NCI-H82 (cell line): Measurements from ENCODE around the gene PRTN3.
"Not testable (repeated sequence)": the region's sequence is repeated elsewhere in the genome, so short reads cannot be mapped to it uniquely, and the experiment has no call there.

Experiments
- DNase-seq: peaks from one replicate; lab custom pipeline; 2025; lab: John Stamatoyannopoulos, UW

The PRTN3 gene

DNA sequence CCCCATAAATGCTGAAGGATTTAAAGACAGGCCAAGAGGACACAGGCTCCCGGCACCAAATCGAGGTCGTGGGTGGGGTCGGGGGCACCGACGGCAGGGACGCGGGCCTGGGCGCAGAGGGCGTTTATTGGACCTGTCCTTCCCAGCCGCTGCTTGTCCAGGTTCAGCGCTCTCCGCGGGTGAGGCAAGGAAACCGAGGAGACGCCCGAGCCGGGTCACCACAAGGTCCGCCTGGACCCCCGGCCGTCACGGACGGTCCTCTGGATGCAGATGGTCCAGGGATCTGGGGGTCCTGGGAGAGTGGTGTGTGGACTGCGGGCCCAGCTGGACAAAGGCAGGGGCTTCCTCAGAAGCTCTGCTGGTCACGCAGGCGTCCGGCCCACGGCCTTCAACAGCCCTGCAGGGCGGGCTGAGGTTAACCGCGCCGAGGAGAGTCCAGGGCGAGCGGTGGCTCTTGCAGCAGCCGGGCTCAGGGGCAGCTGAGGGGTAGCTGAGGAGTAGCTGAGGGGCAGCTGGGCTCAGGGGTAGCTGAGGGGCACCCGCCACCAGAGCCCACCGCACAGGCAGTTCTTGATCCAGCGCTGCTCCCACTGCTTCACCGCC lies 27.2 kb downstream of the PRTN3 start:
- DNase-seq = no peak

DNA sequence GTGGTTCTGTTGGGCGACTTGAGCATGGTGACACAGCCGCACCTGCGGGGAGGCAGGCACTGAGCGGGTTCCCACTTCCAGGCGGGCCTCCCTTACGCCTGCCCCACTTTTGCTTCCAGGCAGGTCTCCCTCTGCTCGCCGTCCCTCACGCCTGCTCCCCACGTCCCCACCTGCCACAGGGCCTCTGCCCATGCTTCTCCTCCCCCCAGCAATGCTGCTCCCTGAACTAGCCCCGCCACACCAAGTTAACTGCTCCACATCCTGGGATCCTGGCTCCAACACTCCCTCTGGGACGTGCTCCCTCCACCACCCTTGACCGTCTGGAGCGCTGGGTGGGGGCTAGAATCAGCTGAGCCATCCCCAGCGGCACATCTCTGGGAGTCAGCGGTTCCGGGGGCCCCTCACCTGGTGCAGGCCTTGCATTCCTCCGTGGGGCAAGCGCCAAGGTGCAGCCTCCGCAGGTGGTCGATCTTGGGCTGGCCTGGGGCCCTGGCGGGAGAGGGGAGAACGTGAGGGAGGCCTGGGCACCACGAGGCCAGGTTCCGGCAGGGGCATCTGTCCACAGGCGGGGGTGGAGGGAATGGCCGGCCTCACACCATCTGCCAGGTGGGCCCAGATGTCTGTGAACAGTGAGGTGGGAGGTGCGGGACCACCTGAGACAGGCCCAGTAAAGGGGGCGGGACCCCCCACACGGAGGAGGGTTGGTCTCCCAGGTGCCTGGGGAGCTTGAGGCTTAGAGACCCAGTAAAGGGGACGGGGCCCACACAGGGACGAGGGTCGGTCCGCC lies 27.9 kb downstream of the PRTN3 start:
- DNase-seq = no peak

DNA sequence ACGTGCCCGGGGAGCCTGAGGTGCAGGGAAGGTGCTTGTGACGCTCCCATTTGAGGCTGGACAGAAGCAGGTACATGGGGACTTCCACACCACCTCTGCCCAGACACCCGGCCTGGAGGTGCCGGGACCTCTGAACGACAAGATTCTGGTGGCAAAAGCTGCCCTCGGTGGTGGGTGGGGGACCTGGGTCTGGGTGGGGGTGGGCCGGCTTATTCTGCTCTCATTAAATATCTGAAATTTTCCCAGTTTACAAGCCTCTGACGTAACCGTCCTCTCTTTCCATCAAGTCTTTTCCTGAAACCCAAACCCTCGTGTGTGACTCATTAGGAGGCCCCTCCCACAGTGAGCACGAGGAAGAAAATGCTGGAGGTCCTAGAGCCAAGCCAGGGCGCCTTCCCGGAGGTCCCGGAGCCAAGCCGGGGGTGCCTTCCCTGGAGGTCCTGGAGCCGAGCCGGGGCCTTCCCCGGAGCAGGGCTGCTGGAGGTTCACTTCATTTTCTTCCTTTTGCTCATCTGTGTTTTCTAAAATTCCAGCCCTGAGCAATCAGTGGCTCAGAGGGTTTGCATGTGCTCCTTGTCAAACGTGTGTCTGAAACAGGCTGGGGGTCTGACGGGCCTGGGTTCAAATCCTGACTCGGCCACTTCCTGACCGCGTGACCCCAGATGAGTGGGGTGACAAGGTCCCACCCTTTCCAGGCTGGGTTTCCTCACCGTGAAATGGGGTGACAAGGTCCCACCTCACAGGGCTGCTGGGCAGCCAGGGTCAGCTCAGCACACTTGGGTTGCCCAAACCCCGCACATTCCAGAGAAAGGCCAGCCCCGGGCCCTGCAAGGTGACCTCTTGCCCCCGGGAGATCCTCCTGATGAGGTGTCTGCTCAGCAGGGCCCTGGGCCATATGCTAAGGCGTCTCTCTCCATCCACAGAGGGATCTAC lies 28.7 kb downstream of the PRTN3 start:
- DNase-seq = no peak

DNA sequence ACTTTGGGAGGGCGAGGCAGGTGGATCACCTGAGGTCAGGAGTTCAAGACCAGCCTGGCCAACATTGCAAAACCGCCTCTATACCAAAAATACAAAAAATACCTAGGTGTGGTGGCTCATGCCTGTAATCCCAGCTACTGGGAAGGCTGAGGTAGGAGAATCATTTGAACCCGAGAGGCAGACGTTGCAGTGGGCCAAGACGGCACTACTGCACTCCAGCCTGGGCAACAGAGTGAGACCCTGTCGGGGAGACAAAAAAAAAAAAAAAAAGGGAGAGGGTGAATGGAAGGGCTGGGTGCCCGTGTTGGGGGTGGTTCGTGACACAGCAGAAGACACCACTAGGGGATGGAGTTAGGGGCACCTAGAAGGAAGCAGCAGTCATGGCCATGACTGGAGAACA lies 29.5 kb downstream of the PRTN3 start:
- no peak for DNase-seq

DNA sequence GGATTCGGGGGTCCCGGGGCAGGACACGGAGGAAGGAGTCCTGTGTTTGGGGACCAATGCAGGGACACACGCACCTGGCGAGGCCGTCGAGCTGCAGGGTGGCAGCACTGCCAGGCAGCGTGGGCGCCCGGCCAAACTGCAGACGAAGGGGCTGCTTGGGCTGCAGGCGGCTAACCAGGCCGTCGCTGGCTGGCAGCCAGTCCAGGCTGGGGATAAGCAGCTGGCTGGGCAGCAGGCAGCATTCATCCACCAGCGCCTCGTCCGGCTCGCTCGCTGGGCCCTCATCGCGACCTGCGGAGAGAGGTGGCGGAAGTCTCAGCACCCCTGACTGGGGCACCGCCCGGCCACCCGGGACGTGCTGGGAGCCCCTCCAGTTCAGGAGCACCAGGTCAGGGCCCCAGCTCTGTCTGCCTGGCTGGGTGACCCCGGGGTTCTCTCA lies 30.2 kb downstream of the PRTN3 start:
- no peak for DNase-seq

DNA sequence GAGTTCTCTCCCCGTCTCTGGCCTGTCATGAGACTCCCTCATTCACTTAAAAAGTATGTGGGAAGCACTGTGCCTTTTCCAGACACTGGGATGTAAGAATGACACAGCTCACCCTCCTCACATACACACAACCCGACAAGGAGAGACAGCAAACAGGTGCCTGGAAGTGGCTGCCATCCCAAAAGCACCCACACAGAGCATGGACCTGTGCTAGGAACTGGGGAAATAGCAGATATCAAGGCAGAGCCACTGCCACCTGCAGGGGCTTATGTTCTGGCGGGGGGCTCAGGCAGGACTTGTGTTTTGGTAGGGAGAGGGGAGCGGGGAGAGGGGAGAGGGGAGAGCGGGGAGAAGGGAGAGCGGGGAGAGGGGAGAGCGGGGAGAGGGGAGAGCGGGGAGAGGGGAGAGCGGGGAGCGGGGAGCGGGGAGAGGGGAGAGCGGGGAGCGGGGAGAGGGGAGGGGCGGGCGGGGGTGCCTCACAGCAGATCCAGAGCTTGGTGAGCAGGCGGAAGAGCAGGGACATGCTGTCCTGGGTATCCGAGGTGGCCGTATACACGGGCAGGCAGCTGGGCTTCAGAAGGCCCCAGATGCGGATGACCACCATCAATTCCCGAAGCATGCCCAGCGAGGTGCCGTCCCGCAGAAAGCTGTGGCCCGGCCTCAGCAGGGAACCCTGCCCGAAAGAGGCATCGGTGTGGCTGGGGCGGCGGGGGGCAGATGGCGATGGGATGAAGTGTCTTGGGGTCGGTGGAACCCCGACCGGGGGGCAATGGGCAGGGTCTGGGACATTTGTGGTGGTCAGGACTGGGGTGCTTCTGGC lies 30.9 kb downstream of the PRTN3 start:
- peak; percentile 25 for DNase-seq

DNA sequence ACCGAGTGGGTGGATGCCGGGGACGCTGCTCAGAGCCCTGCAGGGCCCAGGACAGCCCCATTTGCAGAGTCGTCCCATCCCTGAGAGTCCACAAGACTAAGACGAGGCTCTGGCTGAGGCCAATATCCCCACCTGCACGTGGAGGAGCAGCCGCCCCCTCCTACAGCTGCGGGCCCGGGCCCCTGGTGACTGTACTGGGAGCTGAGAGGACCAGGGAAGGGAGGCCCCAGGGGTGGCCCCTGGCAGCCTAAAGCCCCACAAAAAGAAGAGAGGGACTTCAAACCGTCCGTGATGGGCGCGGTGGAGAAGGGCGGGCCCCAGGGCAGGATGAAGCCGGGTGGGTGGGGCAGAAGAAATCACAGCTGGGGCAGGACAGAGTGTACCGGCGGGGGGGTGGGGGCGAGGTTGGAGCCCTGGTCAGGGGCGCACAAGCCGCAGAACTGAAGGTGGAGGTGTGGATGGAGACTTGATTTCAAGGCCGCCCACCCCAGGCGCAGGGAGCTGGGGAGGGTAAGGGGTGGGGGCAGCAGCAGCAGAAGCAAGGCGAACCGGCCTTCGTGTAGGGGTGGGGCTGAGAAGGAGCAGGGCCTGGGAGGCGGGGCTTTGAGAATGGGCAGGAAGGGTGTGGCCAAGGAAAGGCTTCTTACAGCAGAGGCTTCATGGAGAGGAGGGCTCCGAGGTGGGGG lies 31.6 kb downstream of the PRTN3 start:
- peak; percentile 90 for DNase-seq

DNA sequence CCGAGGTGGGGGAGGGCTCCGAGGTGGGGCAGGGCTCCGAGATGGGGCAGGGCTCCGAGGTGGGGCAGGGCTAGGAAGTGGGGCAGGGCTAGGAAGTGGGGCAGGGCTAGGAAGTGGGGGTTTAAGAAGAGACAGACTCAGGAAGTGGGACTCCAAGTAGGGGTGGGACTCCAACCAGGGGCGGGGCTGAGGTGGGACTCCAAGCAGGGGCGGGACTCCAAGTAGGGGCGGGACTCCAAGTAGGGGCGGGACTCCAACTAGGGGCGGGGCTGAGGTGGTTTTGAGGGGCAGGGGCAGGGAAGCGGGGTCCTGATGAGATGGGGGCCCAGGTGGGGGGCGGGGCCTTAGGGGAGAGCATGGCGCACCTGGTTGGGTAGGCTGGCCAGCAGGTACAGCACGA lies 32.3 kb downstream of the PRTN3 start:
- DNase-seq = peak; percentile 69

DNA sequence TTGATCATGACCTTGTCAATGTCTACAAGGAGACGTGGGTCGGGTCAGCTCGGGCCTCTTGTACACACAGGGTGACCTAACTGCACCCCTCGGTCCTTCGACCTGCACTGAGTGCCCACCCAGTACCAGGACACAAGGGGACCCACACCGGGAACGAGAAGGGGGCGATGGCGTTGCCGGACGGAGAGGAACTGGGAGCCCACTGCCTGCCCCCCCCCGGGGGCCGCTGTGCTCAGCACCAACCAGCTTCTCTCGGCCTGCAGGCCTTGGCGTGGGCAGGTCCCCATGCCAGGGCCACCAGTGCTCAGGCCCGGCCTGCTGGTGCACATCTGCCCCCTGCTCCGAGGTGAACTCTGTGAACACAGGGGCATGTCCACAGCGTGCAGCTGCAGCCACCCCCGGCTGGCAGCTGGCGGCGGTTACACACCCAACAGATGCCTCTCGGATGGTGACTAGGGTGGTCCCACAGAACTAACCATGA lies 32.8 kb downstream of the PRTN3 start:
- DNase-seq = no peak

DNA sequence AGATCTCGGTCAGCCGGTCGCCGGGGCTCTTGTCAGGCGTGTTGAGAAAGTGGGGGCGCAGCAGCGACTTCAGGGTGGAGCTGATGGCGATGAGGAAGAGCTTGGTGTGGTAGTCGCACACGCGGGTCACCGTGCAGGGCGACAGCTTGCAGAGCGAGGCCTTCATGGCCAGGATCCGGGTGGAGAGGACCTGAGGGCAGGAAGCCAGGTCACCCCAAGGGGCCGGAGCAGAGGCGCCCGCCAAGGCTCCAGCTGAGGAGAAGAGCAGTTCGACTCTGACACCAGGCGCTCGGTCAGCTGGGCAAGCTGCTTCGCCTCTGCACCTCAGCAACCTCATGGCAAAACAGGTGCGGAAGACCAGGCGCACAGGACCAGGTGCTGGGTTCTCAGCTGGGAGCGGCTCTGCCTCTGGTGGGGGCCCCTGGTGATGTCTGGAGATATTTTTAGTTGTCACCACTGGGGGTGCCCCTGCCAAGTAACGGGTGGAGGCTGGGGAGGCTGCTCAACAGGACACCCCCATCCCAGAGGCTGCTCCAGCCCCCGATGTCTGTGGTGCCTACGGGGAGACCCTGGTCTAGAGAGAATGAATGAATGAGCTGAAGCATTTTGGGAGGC lies 34.6 kb downstream of the PRTN3 start:
- DNase-seq = no peak

DNA sequence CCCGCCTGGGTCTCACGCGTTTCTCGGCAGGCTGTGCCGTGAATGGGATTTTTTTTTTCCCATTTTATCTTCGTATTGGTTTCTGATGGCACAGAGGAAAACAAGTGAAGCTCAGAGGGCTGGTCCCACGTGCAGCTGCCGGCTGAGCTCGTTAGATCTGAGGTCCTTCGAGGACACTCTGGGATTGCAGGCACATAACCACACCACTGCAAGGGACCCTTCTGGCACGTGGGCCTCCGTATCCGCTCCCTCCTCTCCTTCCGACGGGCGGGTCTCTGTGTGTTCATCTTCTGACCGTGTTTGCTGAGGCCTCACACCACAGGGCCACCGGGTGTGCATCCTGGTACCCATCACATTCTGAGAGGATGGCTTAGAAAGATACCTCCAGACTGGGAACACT lies 35.3 kb downstream of the PRTN3 start:
- DNase-seq = peak; percentile 55

DNA sequence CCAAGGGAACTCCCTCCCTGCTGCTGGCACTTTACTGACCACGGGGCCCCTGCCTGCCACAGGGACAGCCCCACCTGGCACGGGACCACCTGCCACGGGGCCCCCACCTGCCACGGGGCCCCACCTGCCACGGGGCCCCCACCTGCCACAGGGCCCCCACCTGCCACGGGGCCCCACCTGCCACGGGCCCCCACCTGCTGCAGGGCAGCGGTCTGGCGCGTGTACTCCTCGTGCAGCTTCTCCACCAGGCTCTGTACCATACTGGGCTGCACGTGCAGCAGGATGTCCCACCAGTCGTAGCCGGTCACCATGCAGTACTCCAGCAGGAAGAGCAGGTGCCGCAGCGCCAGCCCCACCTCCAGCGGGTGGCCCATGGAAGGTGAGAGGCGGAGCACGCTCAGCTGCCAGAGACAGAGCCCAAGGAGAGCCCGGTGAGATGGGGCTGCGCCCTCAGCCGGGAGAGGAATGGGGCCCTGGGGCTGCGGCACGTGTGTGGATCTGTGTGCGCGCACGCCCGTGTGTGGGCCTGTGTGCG lies 36.0 kb downstream of the PRTN3 start:
- DNase-seq = no peak

DNA sequence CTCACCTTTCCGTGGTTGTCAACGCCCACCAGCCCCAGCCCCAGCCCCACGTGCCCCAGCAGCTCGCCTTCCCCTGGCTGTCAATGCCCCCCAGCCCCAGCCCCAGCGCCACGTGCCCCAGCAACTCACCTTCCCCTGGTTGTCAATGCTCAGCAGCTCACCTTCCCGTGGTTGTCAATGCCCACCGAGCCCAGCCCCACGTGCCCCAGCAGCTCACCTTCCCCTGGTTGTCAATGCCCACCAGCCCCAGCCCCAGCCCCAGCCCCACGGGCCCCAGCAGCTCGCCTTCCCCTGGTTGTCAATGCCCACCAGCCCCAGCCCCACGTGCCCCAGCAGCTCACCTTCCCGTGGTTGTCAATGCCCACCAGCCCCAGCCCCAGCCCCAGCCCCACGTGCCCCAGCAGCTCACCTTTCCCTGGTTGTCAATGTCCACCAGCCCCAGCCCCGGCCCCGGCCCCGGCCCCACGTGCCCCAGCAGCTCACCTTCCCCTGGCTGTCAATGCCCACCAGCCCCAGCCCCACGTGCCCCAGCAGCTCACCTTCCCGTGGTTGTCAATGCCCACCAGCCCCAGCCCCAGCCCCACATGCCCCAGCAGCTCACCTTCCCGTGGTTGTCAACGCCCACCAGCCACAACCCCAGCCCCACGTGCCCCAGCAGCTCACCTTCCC lies 37.3 kb downstream of the PRTN3 start:
- not testable (repeated sequence) for DNase-seq

DNA sequence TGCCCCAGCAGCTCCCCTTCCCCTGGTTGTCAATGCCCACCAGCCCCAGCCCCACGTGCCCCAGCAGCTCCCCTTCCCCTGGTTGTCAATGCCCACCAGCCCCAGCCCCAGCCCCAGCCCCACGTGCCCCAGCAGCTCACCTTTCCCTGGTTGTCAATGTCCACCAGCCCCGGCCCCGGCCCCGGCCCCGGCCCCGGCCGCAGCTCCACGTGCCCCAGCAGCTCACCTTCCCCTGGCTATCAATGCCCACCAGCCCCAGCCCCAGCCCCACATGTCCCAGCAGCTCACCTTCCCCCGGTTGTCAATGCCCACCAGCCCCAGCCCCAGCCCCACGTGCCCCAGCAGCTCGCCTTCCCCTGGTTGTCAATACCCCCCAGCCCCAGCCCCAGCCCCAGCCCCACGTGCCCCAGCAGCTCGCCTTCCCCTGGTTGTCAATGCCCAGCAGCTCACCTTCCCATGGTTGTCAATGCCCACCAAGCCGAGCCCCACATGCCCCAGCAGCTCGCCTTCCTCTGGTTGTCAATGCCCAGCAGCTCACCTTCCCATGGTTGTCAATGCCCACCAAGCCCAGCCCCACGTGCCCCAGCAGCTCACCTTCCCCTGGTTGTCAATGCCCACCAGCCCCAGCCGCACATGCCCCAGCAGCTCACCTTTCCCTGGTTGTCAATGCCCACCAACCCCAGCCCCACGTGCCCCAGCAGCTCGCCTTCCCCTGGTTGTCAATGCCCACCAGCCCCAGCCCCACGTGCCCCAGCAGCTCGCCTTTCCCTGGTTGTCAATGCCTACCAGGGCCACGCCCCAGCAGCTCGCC lies 38.2 kb downstream of the PRTN3 start:
- DNase-seq = peak; percentile 19

DNA sequence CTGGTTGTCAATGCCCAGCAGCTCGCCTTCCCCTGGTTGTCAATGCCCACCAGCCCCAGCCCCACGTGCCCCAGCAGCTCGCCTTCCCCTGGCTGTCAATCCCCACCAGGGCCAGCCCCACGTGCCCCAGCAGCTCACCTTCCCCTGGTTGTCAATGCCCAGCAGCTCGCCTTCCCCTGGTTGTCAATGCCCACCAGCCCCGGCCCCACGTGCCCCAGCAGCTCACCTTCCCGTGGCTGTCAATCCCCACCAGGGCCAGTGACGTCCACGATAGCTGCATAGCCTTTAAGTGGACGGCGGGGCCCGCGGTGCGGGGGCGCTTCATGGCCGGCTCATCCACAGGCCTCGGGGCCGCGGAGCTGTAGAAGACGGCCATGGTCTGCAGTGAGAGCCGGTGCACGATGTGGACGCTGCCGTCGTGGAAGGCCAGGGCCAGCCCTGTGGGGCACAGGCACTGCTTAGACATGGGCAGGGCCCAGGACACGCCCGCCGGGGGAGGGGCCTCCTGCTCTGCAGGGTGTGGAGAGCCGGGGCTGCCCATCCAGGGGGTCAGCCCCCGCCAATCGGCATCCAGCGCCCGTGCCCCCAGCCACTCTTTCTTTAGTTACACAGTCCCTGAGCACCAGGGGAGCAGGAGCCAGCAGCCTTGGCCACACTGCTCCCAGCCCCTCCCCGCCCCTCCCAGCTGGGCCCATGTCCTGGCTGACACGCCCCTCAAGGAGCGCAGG lies 39.1 kb downstream of the PRTN3 start:
- no peak for DNase-seq

DNA sequence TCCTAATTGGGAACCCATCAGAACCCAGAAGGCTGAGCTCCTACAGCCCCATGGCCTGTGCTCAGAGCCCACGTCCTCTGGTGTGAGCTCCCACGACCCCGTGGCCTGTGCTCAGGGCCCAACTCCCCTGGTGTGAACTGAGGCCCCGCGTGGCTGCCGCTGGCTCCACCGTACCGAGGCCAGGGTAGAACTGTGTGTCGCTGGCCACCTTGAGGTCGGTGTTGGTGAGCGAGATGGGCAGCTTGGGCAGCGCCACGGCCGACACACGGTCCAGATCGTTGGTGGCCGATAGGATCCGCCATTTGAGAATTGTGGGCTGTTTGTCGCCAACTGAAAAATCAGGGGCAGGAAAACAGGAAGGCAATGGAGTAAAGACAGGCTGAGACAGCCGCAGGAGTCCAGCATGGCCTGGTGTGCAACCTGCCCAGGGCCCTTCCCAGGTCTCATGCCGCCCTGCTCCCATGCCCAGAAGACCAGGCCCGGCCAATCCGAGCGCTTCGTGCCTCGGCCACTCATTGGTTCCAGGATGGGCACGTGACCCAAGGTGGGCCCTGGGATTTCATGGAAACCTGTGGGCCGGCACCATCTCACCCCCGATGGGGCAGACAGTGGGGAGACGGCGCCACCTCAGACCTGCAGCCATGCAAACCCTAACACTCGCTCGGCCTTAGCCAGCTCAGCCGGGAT lies 40.7 kb downstream of the PRTN3 start:
- DNase-seq = no peak

DNA sequence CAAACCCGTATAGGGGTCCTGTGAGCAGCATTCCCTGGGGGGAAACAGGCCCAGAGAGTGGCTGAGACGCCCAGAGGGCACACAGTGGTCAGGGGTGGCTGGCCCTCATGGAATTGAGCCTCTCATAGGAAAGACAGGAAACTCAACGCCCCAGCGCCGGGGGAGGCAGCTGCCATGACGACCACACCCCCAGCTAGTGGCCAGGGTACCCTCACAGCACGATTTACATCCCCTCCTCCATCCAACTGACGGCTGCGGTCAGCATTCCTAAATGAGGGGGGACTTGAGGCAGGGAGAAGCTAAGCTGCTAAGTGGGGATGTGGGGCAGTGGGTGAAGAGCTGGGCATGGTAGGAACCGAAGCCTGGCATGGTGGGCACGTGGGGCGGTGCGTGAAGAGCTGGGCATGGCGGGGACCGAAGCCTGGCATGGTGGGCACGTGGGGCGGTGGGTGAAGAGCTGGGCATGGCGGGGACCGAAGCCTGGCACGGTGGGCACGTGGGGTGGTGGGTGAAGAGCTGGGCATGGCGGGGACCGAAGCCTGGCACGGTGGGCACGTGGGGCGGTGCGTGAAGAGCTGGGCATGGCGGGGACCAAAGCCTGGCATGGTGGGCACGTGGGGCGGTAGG lies 42.2 kb downstream of the PRTN3 start:
- no peak for DNase-seq
